Measurements from ENCODE around the gene TMEM269. TPM values are rescaled to one million over a fixed set of nuclear protein-coding genes. Genes with fewer than 3 reads are reported as not detected.

Gene TMEM269
- polyA plus RNA-seq, 3 donors: 0.80 to 1.1 (median 0.86) TPM

GRCh38 chr1:42766741-42767509 is 17.9 kb upstream of the TMEM269 start, which contains the start of the genes C1orf50 and P3H1:
Gene C1orf50 (plus strand): TSS chr1:42767249. CDS start chr1:42767312, 63 bp downstream.
Gene P3H1 (minus strand): TSS chr1:42767028. CDS start chr1:42766971, 57 bp downstream.
- peak; percentile 98 to 100 (median 99) for DNase-seq (ENCODE audit: extremely low read depth in 1 of 11, low read depth in 9 of 11, low spot score in 4 of 11)

DNA sequence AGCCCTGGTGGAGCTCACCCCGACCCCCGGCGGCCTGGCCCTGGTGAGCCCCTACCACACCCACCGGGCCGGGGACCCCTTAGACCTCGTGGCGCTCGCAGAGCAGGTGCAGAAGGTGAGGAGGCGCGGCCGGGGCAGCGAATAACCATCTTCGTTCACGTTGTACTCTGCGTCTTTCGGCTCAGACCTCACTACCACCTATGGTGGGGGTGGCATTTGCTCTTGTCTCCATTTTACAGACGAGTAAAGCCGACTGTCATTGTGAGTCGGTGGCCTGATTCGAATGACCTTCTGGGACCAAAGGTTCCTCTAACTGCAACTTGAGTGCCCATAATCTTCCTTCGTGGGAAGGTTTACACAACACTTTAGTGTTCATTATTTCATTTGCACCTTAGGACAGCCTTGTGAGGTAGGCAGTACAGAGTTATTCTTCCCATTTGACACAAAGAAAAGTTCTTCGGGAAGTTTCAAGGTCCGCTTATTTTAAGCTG is 17.2 kb upstream of the TMEM269 start:
- DNase-seq (ENCODE audit: extremely low read depth in 1 of 11, low read depth in 9 of 11, low spot score in 4 of 11): no peak

DNA sequence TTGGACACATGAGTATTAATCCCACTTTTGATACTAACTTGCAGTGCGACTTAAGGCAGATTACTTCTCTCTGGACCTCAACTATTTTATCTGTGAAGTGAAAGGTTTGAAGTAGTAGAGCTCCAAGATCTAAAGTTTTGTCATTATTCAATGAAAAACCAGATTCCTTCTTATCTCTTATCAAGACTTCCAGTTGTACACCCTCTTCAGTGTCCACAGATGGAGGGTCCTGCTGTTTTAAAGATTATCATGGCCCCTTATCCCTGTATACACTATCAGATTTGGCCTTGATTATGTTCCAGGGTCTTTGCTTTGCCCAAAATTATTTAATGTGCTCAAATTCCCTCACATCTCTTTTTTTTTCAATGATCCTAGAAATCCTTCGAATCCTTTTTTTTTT is 16.6 kb upstream of the TMEM269 start:
- DNase-seq (ENCODE audit: extremely low read depth in 1 of 11, low read depth in 9 of 11, low spot score in 4 of 11): no peak

DNA sequence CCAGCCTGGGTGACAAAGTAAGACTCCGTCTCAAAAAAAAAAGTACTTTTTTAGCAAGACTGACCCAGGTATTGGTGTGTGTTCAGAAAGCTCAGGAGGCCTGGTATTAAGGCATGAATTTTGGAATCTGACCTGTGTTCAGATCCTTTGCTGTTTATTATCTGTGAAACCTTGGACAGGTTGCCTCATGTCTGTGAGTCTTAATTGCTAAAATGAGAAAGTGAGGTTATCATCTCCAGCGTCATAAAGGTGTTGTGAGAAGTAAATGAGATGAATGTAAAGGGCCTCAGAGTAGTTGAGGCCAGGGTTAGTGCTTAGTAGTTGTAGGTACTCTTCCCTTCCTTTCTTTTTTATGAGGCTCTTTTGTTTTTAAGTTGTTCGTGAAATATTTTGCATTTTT is 15.0 kb upstream of the TMEM269 start:
- DNase-seq (ENCODE audit: extremely low read depth in 1 of 11, low read depth in 9 of 11, low spot score in 4 of 11): no peak

GRCh38 chr1:42773420-42773819 is 11.4 kb upstream of the TMEM269 start:
- DNase-seq (ENCODE audit: extremely low read depth in 1 of 11, low read depth in 9 of 11, low spot score in 4 of 11): no peak

- DNase-seq (ENCODE audit: extremely low read depth in 1 of 11, low read depth in 9 of 11, low spot score in 4 of 11): no peak
These were observed 9.8 kb upstream of the TMEM269 start for GRCh38 chr1:42774928-42775526.

DNA sequence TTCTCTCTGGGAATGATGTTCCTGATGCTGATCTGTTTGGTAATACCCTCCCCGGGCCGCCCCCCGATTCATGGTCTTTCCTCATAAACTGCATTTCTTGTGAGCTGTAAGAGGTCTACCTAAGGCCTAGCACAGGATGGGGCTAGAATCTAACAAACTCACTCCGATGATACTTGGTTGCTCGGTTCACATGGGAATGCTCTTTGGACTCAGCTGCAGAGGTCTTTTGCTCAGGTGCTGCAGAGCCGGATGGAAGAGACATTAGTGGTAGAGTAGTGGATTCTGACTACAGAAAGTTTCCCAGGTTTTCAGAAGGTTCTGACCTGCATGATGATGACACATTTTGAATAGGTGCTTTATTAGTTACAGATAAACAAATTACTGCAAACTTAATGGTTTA is 8.3 kb upstream of the TMEM269 start:
- DNase-seq (ENCODE audit: extremely low read depth in 1 of 11, low read depth in 9 of 11, low spot score in 4 of 11): no peak

DNA sequence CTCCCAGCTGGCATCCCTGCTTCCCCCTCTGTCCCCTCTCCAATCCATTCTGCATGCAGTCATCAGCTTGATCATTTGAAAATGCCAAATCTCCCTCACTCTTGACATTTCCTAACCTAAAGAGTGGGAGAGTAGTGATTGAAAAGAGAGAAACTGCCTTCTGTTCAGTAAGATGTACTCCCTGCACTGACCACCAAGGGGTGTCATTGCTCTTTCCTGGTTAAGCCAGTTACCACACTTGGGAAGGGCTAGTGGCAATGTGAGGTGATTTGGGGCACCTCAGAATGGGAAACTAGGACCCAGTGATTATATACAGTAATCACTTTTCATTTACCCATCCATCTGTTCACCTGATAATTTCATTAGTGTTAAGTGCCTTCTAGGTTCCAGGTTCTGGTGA is 6.9 kb upstream of the TMEM269 start:
- no peak for DNase-seq (ENCODE audit: extremely low read depth in 1 of 11, low read depth in 9 of 11, low spot score in 4 of 11)

DNA sequence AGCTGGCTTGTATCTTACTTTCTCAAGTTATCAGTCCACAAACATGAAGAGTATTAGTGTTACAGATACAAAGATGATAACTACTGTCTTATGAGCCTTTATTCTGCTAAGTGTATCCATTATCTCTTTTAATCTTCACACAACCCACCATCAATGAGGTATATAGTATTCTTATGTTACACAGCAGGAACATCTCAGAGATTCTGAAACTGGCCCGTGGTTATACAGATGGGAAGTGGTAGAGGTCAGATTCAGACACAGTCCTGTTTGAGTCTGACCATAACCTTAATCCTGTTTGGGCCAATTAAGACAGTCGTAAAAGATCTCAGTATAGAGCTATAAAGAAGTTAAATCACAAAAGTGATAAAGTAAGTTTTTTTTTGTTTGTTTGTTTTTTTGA is 5.1 kb upstream of the TMEM269 start:
- DNase-seq (ENCODE audit: extremely low read depth in 1 of 11, low read depth in 9 of 11, low spot score in 4 of 11): no peak

- no peak for DNase-seq (ENCODE audit: extremely low read depth in 1 of 11, low read depth in 9 of 11, low spot score in 4 of 11)
These were observed 4.6 kb upstream of the TMEM269 start for GRCh38 chr1:42780176-42780575.

DNA sequence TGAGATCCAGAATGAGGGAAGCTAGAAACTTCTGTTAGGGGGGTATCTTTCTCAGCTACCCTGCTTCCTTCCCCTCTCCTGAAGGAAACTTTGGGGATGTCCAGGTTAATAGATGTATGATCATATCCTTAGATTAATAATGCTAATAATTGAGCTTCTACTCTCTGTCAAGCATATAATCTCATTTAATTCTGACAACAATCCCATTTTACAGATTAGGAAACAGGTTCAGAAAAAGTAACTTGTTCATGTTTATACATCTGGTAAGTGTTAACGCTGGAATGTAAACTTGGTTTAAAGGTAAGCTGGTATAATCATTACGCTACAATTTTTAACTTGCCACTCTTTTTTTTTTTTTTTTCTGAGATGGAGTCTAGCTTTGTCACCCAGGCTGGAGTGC is 1.7 kb upstream of the TMEM269 start:
- DNase-seq (ENCODE audit: extremely low read depth in 1 of 11, low read depth in 9 of 11, low spot score in 4 of 11): no peak

DNA sequence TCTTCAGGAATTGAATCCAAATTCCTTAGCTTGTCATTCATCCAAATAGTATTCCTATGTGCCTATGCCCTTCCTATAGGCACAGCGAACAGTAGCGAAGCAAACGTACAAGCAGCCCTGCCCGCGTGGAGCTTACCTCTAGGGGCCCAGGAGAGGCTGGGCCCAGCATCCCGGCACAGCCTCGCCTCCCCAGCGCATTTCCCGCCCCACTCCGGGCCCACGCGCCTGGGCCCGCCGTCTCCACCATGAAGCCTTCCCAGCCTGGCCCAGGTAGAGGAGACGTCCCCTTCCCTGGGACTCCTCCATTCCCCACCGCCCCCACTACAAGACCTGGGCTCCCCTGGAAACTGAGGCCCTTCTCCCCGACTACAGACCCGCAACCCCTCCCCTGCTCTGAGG is 245 bp upstream of the TMEM269 start:
- DNase-seq (ENCODE audit: extremely low read depth in 1 of 11, low read depth in 9 of 11, low spot score in 4 of 11): no peak

DNA sequence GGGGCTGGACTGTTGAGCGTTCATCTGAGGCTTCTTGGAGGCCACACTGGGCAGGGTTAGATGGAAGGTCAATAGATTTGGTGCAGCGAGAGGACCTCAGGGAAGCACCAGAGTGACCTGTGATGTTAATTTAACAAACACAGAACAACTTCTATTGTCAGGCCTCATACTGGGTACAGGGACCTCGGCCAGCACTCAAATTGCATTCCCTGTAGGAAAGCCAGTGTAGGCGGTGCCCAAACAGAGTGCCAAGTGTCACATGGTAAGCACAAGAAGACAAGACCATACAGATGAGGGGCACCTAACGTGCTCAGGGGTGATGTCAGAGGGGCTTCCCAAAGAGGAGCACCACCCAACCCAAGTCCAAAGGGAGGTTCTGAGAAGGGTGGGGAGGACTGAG is 1.3 kb downstream of the TMEM269 start:
- no peak for DNase-seq (ENCODE audit: extremely low read depth in 1 of 11, low read depth in 9 of 11, low spot score in 4 of 11)

DNA sequence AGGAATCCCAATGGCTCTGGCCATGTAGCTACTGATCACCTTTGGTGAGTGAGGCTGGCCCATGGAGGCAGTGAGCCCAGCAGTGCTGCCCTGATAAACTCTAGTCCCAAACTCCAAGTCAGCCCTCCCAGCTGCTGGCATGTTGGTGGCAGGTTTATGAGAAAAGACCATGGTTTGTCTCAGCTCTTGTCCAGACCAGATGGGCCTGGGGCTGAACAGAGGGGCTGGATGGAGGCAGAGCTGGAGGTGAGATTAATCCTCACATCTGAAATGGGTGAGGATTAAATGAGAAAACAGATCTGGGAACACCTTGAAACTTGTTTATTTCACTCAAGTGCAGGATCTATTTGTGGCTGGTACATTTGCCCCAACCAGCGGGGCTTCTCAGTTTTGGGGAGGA is 3.2 kb downstream of the TMEM269 start:
- no peak for DNase-seq (ENCODE audit: extremely low read depth in 1 of 11, low read depth in 9 of 11, low spot score in 4 of 11)

DNA sequence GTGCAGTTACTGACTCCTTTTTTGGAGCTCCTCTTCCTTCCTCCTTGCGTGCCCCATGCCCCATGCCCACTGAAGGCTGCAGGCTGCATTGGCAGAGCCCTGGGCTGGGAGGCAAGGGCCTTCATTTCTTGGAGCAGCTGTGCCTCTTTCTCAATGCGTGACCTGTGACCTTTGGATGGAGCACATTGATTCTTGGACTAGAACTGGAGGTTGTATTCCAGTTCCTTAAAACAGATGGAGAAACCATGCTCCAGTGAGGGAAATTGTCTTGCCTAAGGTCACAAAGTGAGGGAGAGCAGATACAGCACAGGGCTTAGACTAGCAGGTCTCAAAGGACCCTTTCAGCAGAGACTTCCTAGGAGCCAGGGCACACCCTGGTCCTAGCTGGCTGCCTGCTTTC is 9.0 kb downstream of the TMEM269 start:
- DNase-seq (ENCODE audit: extremely low read depth in 1 of 11, low read depth in 9 of 11, low spot score in 4 of 11): no peak

- no peak for DNase-seq (ENCODE audit: extremely low read depth in 1 of 11, low read depth in 9 of 11, low spot score in 4 of 11)
These were observed 12.6 kb downstream of the TMEM269 start for GRCh38 chr1:42797414-42797813.

DNA sequence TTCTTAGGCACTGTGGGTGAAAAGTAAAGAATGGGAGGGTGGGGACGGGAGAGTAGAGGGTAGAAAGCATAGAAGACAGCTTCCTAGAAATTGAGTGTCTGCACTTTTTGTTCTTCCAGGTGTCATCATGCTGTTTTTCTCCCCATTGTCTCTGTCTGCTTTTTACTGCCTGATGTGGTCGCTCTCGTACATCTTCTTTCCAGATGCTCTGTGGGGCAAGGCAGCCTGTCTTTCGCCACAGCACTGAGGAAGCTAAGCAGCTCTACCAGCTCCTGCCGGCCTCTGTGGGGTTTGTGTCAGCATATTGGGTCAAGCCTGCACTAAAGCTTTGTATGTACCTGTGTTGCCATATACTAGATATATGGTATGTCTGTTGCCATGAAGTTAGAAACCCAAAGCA is 13.2 kb downstream of the TMEM269 start:
- no peak for DNase-seq (ENCODE audit: extremely low read depth in 1 of 11, low read depth in 9 of 11, low spot score in 4 of 11)

- no peak for DNase-seq (ENCODE audit: extremely low read depth in 1 of 11, low read depth in 9 of 11, low spot score in 4 of 11)
These were observed 17.2 kb downstream of the TMEM269 start for GRCh38 chr1:42801832-42802473.

GRCh38 chr1:42806171-42806570 is 21.4 kb downstream of the TMEM269 start:
- DNase-seq (ENCODE audit: extremely low read depth in 1 of 11, low read depth in 9 of 11, low spot score in 4 of 11): no peak

- DNase-seq (ENCODE audit: extremely low read depth in 1 of 11, low read depth in 9 of 11, low spot score in 4 of 11): no peak
These were observed 21.8 kb downstream of the TMEM269 start for GRCh38 chr1:42806593-42806992.

Measured in renal cortex interstitium (tissue), 11 donors.